Transverse colon (tissue), 3 donors: Measurements from ENCODE around the gene PDE1C.

ENCODE experiments used
- EP300 ChIP-seq: sonication (generic); formaldehyde crosslinking; IDR thresholded peaks from one replicate; pipeline ENCODE4 v1.6.1; 2017; ENCODE audit warnings: antibody characterized with exemption, low read depth
- POLR2A ChIP-seq: fragments of 450-650 bp; IDR thresholded peaks from one replicate; pipeline ENCODE4 v1.6.1; 2016; ENCODE audit warnings: antibody characterized with exemption, mild to moderate bottlenecking, moderate library complexity
- TF ChIP-seq, protein P1 (sequence below), 5 experiments: fragments of 200-600 bp in 3 of 5; fragments of 450-650 bp in 2 of 5; sonication (generic) in 3 of 5; IDR thresholded peaks; 1 replicate in 2 of 5; 2 replicates in 3 of 5; pipeline ENCODE4 v1.5.1; 2016 to 2017; ENCODE audit warnings: antibody characterized with exemption in 5 of 5, inconsistent platforms in 3 of 5, mild to moderate bottlenecking in 2 of 5, moderate library complexity in 1 of 5

DNA sequence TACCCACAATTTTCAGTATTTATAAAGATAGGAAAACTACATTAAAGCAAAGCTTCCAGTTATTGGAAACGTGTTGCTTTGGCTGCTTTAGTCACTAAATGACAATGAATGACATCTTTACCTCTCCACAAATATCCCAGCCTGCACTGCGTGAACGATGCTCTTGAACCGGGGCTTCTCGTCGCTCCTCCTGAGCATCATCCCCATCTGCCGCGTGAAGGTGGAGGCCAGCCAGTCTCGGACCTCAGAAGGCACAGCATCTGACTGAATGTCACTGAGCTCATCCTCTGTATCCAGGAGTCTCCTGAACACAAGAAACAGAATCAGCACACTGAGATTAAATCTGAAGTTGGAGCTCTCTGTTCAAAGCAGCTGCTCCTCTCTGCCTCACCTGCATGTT lies 191.3 kb downstream of the PDE1C start:
- TF ChIP-seq, protein P1, sequence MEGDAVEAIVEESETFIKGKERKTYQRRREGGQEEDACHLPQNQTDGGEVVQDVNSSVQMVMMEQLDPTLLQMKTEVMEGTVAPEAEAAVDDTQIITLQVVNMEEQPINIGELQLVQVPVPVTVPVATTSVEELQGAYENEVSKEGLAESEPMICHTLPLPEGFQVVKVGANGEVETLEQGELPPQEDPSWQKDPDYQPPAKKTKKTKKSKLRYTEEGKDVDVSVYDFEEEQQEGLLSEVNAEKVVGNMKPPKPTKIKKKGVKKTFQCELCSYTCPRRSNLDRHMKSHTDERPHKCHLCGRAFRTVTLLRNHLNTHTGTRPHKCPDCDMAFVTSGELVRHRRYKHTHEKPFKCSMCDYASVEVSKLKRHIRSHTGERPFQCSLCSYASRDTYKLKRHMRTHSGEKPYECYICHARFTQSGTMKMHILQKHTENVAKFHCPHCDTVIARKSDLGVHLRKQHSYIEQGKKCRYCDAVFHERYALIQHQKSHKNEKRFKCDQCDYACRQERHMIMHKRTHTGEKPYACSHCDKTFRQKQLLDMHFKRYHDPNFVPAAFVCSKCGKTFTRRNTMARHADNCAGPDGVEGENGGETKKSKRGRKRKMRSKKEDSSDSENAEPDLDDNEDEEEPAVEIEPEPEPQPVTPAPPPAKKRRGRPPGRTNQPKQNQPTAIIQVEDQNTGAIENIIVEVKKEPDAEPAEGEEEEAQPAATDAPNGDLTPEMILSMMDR (IDR thresholded peaks at IDR 0.05) = no peak
- TF ChIP-seq EP300 (no peak), POLR2A (no peak)
